Right lobe of liver (tissue), 4 donors: ENCODE data around the gene APBB2.

ENCODE experiments used
- POLR2A ChIP-seq: fragments of 450-650 bp; IDR thresholded peaks from one replicate; pipeline ENCODE4 v1.6.1; 2017; ENCODE audit warnings: antibody characterized with exemption, mild to moderate bottlenecking
- TF ChIP-seq, protein P1 (sequence below), 4 donors: fragments of 200-600 bp in 3 of 4; fragments of 450-650 bp in 1 of 4; IDR thresholded peaks; one replicate each; pipeline versions ENCODE4 v1.5.1 to v1.8.0; 2016 to 2022; ENCODE audit warnings: antibody characterized with exemption in 4 of 4, mild to moderate bottlenecking in 2 of 4
- donor health status: DM: no; HTN: no; CAD: no.
- donor health status: DM: no; HTN: no; CAD: no.
- donor health status: DM: no; HTN: yes; CAD: no.

DNA sequence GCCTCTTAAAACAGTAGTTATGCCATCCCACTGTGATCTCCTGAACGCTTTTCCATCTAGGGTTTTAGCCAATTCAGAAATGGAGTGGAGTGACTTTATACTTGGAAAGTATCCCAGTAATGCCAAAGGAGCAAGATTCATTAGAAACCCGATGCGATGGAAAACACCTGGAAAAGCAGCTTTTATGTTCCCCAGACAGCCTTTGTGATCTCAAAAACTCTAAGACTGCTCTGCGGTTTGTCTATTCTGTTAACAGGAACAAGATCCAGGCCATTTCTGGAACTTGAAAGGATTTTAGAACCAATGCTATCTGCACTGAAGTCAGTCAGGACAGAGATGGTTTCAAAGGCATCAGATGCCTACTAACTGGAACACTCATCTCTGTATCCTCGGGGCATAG lies 145.1 kb downstream of the APBB2 start:
- TF ChIP-seq, protein P1, sequence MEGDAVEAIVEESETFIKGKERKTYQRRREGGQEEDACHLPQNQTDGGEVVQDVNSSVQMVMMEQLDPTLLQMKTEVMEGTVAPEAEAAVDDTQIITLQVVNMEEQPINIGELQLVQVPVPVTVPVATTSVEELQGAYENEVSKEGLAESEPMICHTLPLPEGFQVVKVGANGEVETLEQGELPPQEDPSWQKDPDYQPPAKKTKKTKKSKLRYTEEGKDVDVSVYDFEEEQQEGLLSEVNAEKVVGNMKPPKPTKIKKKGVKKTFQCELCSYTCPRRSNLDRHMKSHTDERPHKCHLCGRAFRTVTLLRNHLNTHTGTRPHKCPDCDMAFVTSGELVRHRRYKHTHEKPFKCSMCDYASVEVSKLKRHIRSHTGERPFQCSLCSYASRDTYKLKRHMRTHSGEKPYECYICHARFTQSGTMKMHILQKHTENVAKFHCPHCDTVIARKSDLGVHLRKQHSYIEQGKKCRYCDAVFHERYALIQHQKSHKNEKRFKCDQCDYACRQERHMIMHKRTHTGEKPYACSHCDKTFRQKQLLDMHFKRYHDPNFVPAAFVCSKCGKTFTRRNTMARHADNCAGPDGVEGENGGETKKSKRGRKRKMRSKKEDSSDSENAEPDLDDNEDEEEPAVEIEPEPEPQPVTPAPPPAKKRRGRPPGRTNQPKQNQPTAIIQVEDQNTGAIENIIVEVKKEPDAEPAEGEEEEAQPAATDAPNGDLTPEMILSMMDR (IDR thresholded peaks at IDR 0.05): no peak
- no peak for TF ChIP-seq POLR2A
